Progenitor cell of endocrine pancreas (in vitro differentiated cells): Measurements from ENCODE around the gene TMIE. TPM values are rescaled to one million over a fixed set of nuclear protein-coding genes. Genes with fewer than 3 reads are reported as not detected.

Experiments used
- DNase-seq: peaks from one replicate; pipeline ENCODE4 v3.0.0; 2021; ENCODE audit warnings: low spot score; ENCODE audit not compliant: unreplicated experiment
- H3K27ac Mint-ChIP-seq: 2 replicates; pipeline ENCODE4 v1.8.0; 2021; ENCODE audit warnings: mild to moderate bottlenecking, moderate library complexity, mixed read lengths
- H3K27me3 Mint-ChIP-seq: 2 replicates; pipeline ENCODE4 v1.8.0; 2021; ENCODE audit warnings: mixed read lengths
- H3K36me3 Mint-ChIP-seq: 2 replicates; pipeline ENCODE4 v1.8.0; 2022; ENCODE audit warnings: mixed read lengths; ENCODE audit not compliant: insufficient read depth
- H3K4me1 Mint-ChIP-seq: 2 replicates; pipeline ENCODE4 v1.8.0; 2021; ENCODE audit warnings: low read depth, mixed read lengths
- H3K4me3 Mint-ChIP-seq: 2 replicates; pipeline ENCODE4 v1.8.0; 2021; ENCODE audit warnings: low read depth, mild to moderate bottlenecking, moderate library complexity, mixed read lengths
- H3K9me3 Mint-ChIP-seq: 2 replicates; pipeline ENCODE4 v1.8.0; 2021; ENCODE audit warnings: low read depth, mixed read lengths
- long read RNA-seq: library from polyadenylated mRNA; unstranded; transcript quantifications from one replicate; pipeline ENCODE4 v2.0.0, GENCODE V29; 2020
- total RNA-seq: library from RNA; stranded (reverse); gene quantifications from 2 replicates; pipeline ENCODE4 v1.2.1, GENCODE V29; 2021
- TF ChIP-seq, protein P1 (sequence below): fragments of 200-600 bp; sonication (generic); IDR thresholded peaks from one replicate; pipeline ENCODE4 v1.5.0; 2021; ENCODE audit warnings: antibody characterized with exemption, mild to moderate bottlenecking; ENCODE audit not compliant: unreplicated experiment

TMIE gene, protein sequence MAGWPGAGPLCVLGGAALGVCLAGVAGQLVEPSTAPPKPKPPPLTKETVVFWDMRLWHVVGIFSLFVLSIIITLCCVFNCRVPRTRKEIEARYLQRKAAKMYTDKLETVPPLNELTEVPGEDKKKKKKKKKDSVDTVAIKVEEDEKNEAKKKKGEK
- 0.50 and 0.53 TPM in 2 replicates for total RNA-seq
- long read RNA-seq: 0 reads

- no peak within 1 kb of the TSS for H3K27ac Mint-ChIP-seq
- TF ChIP-seq, protein P1, sequence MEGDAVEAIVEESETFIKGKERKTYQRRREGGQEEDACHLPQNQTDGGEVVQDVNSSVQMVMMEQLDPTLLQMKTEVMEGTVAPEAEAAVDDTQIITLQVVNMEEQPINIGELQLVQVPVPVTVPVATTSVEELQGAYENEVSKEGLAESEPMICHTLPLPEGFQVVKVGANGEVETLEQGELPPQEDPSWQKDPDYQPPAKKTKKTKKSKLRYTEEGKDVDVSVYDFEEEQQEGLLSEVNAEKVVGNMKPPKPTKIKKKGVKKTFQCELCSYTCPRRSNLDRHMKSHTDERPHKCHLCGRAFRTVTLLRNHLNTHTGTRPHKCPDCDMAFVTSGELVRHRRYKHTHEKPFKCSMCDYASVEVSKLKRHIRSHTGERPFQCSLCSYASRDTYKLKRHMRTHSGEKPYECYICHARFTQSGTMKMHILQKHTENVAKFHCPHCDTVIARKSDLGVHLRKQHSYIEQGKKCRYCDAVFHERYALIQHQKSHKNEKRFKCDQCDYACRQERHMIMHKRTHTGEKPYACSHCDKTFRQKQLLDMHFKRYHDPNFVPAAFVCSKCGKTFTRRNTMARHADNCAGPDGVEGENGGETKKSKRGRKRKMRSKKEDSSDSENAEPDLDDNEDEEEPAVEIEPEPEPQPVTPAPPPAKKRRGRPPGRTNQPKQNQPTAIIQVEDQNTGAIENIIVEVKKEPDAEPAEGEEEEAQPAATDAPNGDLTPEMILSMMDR: no peak
- no peaks in the 10 kb centered on the region for H3K36me3 Mint-ChIP-seq
- DNase-seq: no peak
- H3K4me1 Mint-ChIP-seq: peaks cover 3% of the 10 kb centered on the region
- no peak within 1 kb of the TSS for H3K4me3 Mint-ChIP-seq
- H3K27me3 Mint-ChIP-seq: peaks cover 43% of the 10 kb centered on the region
- H3K9me3 Mint-ChIP-seq: no peaks in the 10 kb centered on the region
Observed at GRCh38 chr3:46701181-46701939, at the start of gene TMIE. TMIE (plus strand) TSS chr3:46701392; CDS start chr3:46701488, 96 bp downstream.

- Mint-ChIP-seq H3K4me1 (peaks cover 3% of the 10 kb centered on the region), H3K27ac (no peak overlapping the region), H3K36me3 (no peaks in the 10 kb centered on the region), H3K27me3 (peaks cover 11% of the 10 kb centered on the region), H3K9me3 (peaks cover 16% of the 10 kb centered on the region), H3K4me3 (no peak overlapping the region)
- TF ChIP-seq, protein P1: no peak
- DNase-seq: no peak
Observed at GRCh38 chr3:46655271-46655670, 45.9 kb upstream of the TMIE start.

GRCh38 chr3:46656778-46657556 lies 44.2 kb upstream of the TMIE start:
- TF ChIP-seq, protein P1: no peak
- H3K27me3 Mint-ChIP-seq: peaks cover 25% of the 10 kb centered on the region
- H3K4me1 Mint-ChIP-seq: peaks cover 3% of the 10 kb centered on the region
- H3K9me3 Mint-ChIP-seq: peaks cover 6% of the 10 kb centered on the region
- no peak for DNase-seq
- H3K4me3 Mint-ChIP-seq: no peak overlapping the region
- H3K36me3 Mint-ChIP-seq: no peaks in the 10 kb centered on the region
- no peak overlapping the region for H3K27ac Mint-ChIP-seq

DNA sequence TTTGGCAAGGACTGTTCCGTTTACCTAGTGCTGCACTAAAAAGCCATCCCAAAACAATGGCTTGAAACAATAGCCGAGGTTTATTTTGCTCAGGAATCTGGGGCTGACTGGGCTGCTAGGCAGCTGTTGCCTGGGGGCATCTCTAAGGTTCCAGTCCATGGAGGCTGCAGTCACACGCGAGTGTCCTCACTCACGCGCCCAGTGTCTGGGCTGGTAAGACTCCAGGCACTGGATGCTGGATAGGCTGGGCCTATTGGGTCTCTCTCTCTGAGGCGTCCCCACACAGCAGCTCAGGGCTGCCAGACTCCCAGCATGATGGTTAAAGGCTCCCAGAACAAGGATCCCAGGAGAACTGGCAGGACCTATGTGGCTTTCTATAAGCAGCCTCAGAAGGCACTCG lies 41.9 kb upstream of the TMIE start:
- TF ChIP-seq, protein P1: no peak
- H3K36me3 Mint-ChIP-seq: no peaks in the 10 kb centered on the region
- H3K4me3 Mint-ChIP-seq: no peak overlapping the region
- H3K4me1 Mint-ChIP-seq: peaks cover 6% of the 10 kb centered on the region
- no peak for DNase-seq
- peaks cover 42% of the 10 kb centered on the region for H3K27me3 Mint-ChIP-seq
- peak overlapping the region; percentile 12 for H3K27ac Mint-ChIP-seq
- H3K9me3 Mint-ChIP-seq: no peaks in the 10 kb centered on the region

DNA sequence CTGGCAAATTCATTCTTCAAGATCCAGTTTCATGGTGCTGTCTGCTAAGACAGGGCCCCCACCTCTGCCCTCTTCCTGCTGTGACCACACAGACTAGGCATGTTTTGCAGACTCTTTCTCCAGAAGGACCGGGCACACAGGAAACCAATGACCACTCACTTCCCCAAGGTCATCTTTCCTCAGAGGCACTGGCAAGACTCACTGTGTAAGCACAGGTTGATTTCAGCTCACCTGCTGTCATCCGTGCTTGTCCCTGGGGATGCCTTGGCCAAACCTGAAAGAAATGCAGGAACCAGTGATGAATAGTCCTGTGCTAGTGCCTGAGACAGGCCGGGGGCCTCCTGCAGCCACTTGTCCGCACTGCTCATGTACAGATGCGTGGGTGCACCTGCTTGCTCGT lies 41.2 kb upstream of the TMIE start:
- Mint-ChIP-seq H3K27ac (no peak overlapping the region), H3K9me3 (no peaks in the 10 kb centered on the region), H3K27me3 (peaks cover 45% of the 10 kb centered on the region), H3K4me1 (peaks cover 6% of the 10 kb centered on the region), H3K4me3 (no peak overlapping the region), H3K36me3 (no peaks in the 10 kb centered on the region)
- TF ChIP-seq, protein P1: no peak
- no peak for DNase-seq
